Stimulated activated CD8-positive, alpha-beta memory T cell treated with anti-CD3 and anti-CD28 coated beads, Interleukin-2, amount 100 ng/mL, for 1 hour (primary cell): Measurements from ENCODE around the gene IDI1.
"Not testable (repeated sequence)": the region's sequence is repeated elsewhere in the genome, so short reads cannot be mapped to it uniquely, and the experiment has no call there.

Experiments used
- DNase-seq, 2 donors: peaks; one replicate each; pipeline ENCODE4 v3.0.0-alpha.2; 2020; ENCODE audit warnings: low read depth in 2 of 2

IDI1 gene

GRCh38 chr10:1034758-1035157 is 14.2 kb downstream of the IDI1 start:
- no peak for DNase-seq

DNA sequence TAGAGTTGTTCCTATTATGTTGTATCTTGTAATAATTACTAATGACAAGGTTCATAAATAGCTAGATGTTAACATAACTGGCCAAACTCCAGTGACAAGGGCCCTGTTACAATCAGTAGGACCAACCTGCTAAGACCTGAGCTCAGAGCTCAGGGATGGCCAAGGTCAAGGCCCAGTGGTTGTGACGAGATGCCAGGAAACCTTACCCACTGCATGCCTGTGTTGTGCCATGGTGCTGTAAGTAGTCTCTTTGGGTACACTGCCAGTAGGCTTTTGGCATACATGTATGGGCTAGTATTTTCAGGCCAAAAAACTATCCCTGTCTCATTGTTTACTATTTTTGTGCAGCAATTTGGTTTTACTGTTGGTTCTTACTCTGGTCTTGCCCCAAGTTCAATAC is 15.3 kb downstream of the IDI1 start:
- DNase-seq = no peak

GRCh38 chr10:1029838-1030237 is 19.1 kb downstream of the IDI1 start:
- no peak for DNase-seq

- no peak for DNase-seq
These were observed 22.3 kb downstream of the IDI1 start for GRCh38 chr10:1026578-1026977.

DNA sequence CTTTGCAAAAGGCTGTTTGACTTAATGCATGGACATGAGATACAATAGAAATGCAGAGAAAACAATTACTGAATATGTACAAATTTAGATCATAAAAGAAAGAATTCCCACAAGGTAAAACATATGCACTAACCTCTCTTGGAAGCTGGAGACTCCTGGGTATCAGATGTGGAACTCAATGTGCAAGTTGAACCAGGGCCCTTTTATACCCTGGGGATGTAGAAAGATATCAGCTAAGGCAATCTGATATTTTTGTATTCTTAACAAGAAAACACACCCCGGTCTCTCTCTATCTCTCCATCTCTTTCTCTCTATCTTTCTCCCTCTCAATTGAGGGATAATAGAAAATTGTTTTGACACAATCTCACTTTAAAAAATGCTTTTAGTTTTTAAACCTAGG is 23.2 kb downstream of the IDI1 start, which contains the start of gene IDI2:
IDI2 (minus strand) TSS at position 177 of the 400 bp plus-strand sequence. CDS start 1,136 bp downstream, outside the sequence.
- DNase-seq = no peak

- no peak for DNase-seq
These were observed 24.8 kb downstream of the IDI1 start for GRCh38 chr10:1024103-1024502.

- DNase-seq = no peak
These were observed 26.5 kb downstream of the IDI1 start for GRCh38 chr10:1022413-1022812.

- DNase-seq = no peak
These were observed 28.0 kb downstream of the IDI1 start for GRCh38 chr10:1020958-1021357.

DNA sequence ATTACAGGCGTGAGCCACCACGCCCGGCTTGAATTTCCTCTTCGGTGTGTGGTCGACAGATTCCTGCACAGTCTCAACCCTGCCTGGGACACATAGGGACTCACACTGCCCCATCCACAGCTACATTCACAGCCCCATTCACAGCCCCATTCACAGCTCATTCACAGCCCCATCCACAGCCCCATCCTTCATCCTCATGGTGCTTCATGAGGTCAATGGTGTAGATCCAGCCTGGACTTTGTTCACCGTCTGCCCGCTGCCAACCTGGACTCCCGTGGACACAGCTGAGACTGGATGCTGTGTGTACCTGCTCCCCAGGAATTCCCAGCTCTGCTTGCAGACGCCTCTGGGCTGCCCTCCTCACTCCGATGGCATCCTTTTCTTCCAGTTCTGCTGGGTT is 28.5 kb downstream of the IDI1 start:
- no peak for DNase-seq

- DNase-seq = no peak
These were observed 29.6 kb downstream of the IDI1 start for GRCh38 chr10:1019362-1019761.

DNA sequence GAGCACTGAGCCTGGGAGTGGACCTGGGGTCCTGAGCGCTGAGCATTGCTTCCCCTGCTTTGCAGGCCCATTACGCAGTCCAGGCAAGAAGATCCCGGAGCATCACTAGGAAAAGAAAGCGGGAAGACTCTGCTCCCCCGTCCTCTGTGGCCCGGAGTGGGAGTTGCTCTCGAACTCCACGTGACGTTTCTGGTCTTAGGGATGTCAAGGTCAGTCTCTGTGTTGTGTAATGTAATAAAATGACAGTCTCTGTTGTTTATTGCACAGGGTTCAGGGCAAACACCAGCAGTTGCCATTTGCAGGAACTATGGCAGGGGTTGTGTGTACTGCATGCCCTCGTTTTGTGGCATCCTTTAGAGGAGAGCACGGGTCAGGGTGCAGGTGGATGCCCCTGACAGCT is 33.2 kb downstream of the IDI1 start:
- no peak for DNase-seq

GRCh38 chr10:1011696-1012095 is 37.2 kb downstream of the IDI1 start:
- no peak for DNase-seq

- DNase-seq = no peak
These were observed 38.2 kb downstream of the IDI1 start for GRCh38 chr10:1010703-1011102.

GRCh38 chr10:1009947-1010346 is 39.0 kb downstream of the IDI1 start:
- DNase-seq = not testable (repeated sequence)

DNA sequence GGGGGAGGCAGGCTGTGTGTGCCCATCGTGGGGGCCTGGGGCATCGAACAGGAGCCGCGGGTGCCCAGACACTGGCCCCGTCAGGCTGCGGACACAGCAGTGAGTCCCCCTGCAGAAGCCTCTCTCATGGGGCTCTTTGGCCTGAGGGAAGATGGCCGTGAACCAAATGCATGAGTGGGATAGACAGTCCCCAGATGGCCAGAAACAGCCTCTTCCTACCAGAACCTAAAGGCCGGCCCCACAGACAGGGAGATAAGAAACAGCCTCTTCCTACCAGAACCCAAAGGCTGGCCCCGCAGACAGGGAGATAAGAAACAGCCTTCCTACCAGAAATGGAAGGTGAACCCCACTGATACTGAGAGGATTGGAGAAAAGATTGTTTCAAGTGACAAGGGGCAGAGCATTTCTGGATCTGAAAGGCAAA is 39.8 kb downstream of the IDI1 start:
- DNase-seq = no peak

DNA sequence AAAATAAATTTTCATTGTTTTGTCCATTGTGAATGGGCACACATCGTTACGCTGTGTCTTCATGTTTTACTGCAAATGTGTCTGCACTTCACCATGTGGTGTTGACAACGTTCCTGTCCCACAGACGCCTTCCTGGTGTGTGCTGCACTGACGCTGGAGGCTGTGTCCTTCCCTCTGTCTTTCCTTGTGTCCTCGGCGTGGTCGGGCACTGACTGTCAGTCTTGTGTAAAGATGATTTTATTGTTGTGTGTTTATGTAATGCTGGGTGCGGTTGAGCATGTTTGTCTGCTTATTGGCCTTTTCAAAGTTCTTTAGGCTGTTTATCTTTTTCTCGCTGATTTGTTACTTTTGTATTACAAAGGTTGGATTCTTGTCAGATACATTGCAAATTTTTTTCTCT is 41.3 kb downstream of the IDI1 start:
- DNase-seq = no peak

DNA sequence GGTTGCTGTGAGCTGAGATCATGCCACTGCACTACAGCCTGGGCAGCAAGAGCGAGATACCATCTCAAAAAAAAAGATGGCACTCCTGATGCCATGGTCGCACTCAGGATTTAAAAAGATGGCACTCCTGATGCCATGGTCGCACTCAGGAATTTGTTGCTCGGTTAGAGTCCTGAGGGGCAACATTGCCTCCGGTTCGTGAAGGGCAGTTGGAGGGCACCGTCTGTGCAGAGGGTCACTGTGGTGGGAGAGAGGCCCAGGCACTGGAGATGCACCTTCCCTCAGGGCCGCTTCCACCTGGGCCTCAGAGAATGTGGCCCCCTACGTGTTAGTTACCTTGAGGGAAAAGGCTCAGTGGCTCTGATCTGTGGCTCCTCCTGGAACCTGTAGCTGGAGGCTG is 42.3 kb downstream of the IDI1 start:
- DNase-seq = no peak

- DNase-seq = no peak
These were observed 44.8 kb downstream of the IDI1 start for GRCh38 chr10:1003884-1004670.

DNA sequence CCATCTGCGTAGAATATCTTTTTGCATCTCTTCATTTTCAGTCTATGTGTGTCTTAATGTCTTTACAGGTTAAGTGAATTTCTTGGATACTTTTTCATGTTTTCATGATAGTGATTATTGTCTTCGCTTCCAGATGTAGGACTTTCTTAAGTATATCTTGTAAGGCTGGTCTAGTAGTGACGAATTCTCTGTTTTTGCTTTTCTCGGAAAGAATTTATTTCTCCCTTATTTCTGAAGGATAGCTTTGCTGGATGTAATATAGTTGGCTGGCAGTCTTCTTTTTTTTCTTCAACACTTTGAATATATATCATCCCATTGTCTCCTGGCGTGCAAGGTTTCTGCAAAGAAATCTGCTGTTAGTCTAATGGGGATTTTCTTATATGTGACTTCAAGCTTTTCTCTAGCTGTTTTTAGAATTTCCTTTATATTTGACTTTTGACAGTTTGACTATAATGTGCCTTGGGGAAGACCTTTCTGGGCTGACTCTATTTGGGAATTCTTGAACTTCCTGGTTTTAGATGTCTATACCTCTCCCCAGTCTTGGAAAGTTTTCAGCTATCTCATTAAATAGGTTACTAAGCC is 46.4 kb downstream of the IDI1 start:
- no peak for DNase-seq

DNA sequence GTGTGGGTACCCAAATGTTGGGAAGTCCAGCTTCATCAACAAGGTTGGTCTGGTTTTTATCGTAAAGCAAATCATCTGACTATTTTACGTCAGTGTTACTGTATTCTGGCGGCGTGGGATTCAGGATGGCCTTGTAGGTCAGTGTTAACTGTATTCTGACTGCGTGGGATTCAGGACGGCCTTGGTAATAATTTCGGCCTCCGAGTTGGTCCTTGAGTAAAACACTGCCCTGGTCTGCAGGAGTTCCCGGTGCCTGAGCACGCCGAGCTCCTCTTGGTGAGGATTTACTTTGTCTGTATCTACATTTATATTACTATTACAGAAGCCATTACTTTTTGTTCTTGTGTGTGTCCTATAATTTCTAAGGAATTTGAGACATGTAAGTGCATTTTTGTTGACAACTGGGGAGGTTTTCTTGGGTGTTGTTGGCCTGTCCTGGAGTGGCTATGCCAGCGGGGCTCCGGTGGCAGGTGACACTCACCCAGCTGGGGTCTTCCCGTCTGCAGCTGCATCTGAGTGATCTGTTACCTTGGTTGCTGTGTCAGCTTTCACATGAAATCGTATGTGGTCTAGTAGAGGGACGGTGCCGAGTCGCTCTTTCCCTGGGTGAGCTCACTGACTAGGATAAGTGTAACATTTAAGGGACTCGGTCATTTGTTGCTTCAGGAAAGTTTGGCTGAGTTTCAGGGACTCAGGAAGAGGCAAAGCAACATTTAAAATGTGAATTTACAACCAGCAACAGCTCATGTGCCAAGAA is 51.5 kb downstream of the IDI1 start:
- DNase-seq = no peak

DNA sequence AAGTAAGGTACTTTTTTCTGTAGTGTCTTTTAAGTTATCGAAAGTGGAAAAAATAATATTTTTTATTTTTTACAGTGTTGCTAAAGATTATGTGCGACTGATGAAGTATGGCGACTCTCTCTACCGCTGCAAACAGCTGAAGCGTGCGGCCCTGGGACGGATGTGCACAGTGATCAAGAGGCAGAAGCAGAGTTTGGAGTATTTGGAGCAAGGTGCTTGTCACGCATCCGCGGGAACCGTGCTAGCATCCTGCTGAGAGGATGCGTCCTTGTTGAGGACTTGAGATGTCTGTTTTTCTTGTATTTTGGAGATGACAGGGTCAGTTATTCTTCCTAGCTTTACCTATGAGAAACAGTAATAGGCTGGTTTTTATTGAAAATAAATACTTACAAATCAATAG is 52.9 kb downstream of the IDI1 start:
- DNase-seq = no peak

- DNase-seq = no peak
These were observed 53.4 kb downstream of the IDI1 start for GRCh38 chr10:995559-995926.
